Measurements from ENCODE around the gene ZNF841. TPM values are rescaled to one million over a fixed set of nuclear protein-coding genes. Genes with fewer than 3 reads are reported as not detected.

Gene ZNF841
- total and polyA plus RNA-seq, 9 of the 15 experiments (the other 6 are each of a cell fraction or from before 2014, with no cell fraction given), result 3.1 to 17.1 (median 11.0) TPM

DNA sequence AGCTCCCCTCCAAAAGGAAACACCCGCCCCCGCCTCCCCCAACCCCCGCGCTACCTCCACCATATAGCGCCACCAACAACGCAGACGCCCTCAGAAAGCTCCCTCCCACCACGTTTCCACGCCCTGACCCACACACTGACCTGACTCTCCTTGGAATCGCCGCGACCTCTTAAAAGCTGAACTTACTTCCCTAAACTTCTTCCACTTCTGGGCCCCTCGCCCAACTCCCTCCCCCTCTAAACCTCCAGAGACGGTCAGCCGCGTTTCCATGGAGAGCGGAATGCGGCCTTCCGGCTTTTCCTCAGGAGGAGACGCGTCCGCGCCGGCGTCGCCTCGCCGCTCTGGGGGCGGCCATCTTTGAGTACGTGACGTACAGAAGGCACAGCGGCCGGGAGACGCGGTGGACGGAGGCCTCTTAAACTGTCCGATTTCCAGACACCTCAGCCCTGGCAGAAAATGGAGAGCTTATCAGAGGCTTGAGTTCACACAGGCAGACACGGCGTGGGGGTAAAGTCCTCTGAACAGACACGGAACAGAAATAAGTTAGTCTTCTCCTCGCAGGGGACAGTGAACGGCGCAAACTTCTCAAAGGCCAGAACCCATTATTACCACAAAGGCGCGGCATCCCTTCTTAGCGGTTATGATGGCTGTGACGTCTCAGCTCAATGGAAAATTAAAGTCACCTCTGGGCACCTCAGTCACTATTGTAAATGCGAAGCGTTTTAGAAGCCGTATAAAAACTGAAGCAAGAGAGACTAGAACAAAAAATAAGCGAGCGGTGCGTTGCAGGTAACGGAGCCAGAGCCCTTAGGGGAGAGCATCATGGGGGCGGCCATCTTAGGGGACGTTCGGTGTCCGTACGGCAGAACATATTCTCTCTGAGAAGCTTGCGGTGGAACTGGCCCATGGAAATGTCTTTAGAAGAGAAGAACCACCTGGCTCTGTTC is 46.7 kb downstream of the ZNF841 start, which contains the start of gene ZNF432 (continued):
- no peak for TF ChIP-seq XRCC3 (IDR thresholded peaks at IDR 0.05)
- no peak for TF ChIP-seq ZNF384 (IDR thresholded peaks at IDR 0.05; ENCODE audit: low read depth, low read length)
- TF ChIP-seq, protein P1, sequence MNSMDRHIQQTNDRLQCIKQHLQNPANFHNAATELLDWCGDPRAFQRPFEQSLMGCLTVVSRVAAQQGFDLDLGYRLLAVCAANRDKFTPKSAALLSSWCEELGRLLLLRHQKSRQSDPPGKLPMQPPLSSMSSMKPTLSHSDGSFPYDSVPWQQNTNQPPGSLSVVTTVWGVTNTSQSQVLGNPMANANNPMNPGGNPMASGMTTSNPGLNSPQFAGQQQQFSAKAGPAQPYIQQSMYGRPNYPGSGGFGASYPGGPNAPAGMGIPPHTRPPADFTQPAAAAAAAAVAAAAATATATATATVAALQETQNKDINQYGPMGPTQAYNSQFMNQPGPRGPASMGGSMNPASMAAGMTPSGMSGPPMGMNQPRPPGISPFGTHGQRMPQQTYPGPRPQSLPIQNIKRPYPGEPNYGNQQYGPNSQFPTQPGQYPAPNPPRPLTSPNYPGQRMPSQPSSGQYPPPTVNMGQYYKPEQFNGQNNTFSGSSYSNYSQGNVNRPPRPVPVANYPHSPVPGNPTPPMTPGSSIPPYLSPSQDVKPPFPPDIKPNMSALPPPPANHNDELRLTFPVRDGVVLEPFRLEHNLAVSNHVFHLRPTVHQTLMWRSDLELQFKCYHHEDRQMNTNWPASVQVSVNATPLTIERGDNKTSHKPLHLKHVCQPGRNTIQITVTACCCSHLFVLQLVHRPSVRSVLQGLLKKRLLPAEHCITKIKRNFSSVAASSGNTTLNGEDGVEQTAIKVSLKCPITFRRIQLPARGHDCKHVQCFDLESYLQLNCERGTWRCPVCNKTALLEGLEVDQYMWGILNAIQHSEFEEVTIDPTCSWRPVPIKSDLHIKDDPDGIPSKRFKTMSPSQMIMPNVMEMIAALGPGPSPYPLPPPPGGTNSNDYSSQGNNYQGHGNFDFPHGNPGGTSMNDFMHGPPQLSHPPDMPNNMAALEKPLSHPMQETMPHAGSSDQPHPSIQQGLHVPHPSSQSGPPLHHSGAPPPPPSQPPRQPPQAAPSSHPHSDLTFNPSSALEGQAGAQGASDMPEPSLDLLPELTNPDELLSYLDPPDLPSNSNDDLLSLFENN (IDR thresholded peaks at IDR 0.05; ENCODE audit: low read depth in 2 of 2, low read length in 2 of 2), result peak in 1 of 2 experiments; percentile 34; a peak in 1 of 4 replicates
- TF ChIP-seq, protein P2, sequence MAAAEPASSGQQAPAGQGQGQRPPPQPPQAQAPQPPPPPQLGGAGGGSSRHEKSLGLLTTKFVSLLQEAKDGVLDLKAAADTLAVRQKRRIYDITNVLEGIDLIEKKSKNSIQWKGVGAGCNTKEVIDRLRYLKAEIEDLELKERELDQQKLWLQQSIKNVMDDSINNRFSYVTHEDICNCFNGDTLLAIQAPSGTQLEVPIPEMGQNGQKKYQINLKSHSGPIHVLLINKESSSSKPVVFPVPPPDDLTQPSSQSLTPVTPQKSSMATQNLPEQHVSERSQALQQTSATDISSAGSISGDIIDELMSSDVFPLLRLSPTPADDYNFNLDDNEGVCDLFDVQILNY (CRISPR knock-in tag; IDR thresholded peaks at IDR 0.05), result no peak
- TF ChIP-seq NFATC3 (IDR thresholded peaks at IDR 0.05), result no peak
- no peak for TF ChIP-seq NR3C1 (CRISPR knock-in tag; IDR thresholded peaks at IDR 0.05)
- TF ChIP-seq L3MBTL2 (IDR thresholded peaks at IDR 0.05), result peak; percentile 62; the same call in 1 of the 2 replicates
- no peak for TF ChIP-seq NFE2 (IDR thresholded peaks at IDR 0.05; ENCODE audit: low read depth)
- TF ChIP-seq HCFC1 (IDR thresholded peaks at IDR 0.05; ENCODE audit: low read depth, low read length), result peak; percentile 86
- TF ChIP-seq TCF7 (IDR thresholded peaks at IDR 0.05; ENCODE audit: borderline replicate concordance), result no peak
- peak; percentile 72 for TF ChIP-seq NR2C1 (IDR thresholded peaks at IDR 0.05)
- TF ChIP-seq NR2C1 (tag; IDR thresholded peaks at IDR 0.05), result peak; percentile 42
- TF ChIP-seq ZNF316 (IDR thresholded peaks at IDR 0.05), result peak; percentile 62
- TF ChIP-seq ZNF12 (CRISPR knock-in tag; IDR thresholded peaks at IDR 0.05), result 0 out of 2 replicates have a peak, but pooled peaks have one; percentile 46
- peak; percentile 92 for TF ChIP-seq CREM (IDR thresholded peaks at IDR 0.05; ENCODE audit: low read depth)
- TF ChIP-seq RFX5 (IDR thresholded peaks at IDR 0.05; ENCODE audit: low read depth, low read length), result no peak
- TF ChIP-seq SIRT6 (IDR thresholded peaks at IDR 0.05; ENCODE audit: low read depth, low read length), result no peak
- no peak for TF ChIP-seq BDP1 (IDR thresholded peaks at IDR 0.05; ENCODE audit: insufficient read depth, insufficient read length)
- TF ChIP-seq ELF1 (tag; IDR thresholded peaks at IDR 0.05), result peak; percentile 93
- no peak for TF ChIP-seq C11orf30 (IDR thresholded peaks at IDR 0.05; ENCODE audit: low read depth)
- no peak for TF ChIP-seq FOXK1 (CRISPR knock-in tag; IDR thresholded peaks at IDR 0.05; ENCODE audit: borderline replicate concordance)
- TF ChIP-seq, protein P3, sequence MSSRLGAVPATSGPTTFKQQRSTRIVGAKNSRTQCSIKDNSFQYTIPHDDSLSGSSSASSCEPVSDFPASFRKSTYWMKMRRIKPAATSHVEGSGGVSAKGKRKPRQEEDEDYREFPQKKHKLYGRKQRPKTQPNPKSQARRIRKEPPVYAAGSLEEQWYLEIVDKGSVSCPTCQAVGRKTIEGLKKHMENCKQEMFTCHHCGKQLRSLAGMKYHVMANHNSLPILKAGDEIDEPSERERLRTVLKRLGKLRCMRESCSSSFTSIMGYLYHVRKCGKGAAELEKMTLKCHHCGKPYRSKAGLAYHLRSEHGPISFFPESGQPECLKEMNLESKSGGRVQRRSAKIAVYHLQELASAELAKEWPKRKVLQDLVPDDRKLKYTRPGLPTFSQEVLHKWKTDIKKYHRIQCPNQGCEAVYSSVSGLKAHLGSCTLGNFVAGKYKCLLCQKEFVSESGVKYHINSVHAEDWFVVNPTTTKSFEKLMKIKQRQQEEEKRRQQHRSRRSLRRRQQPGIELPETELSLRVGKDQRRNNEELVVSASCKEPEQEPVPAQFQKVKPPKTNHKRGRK (tag; IDR thresholded peaks at IDR 0.05), result no peak
- TF ChIP-seq BRD4 (IDR thresholded peaks at IDR 0.05), result no peak; the same call in 1 of the 2 replicates
- peak; percentile 69 for TF ChIP-seq PHF20 (IDR thresholded peaks at IDR 0.05; ENCODE audit: partially characterized antibody)
- no peak for TF ChIP-seq SRSF7 (optimal IDR thresholded peaks at IDR 0.05; ENCODE audit: low read depth, low read length)
- no peak for TF ChIP-seq ARHGAP35 (IDR thresholded peaks at IDR 0.05; ENCODE audit: partially characterized antibody)
